H1 (cell line): ENCODE results near the gene KIF1B. TPM values are rescaled to one million over a fixed set of nuclear protein-coding genes. Genes with fewer than 3 reads are reported as not detected.

Source experiments
- CTCF ChIA-PET: fragments of 300-600 bp; sonication (Branson Sonifier 250); formaldehyde crosslinking; loops from one replicate; lab custom pipeline; 2021; ENCODE audit not compliant: partially characterized antibody; lab: Charles Lee
- POLR2A ChIA-PET: fragments of 300-600 bp; sonication (Branson Sonifier 250); formaldehyde crosslinking; loops from one replicate; lab custom pipeline; 2021; ENCODE audit warnings: inconsistent platforms; ENCODE audit not compliant: partially characterized antibody; lab: Charles Lee
- DNase-seq, 2 experiments: peaks; one replicate each; pipeline versions ENCODE4 v3.0.0 to v3.0.0-alpha.2; 2010 to 2022; ENCODE audit warnings: low spot score in 2 of 2, low read depth in 1 of 2, mixed read lengths in 1 of 2
- FAIRE-seq: peaks from 2 replicates; lab custom pipeline; 2011; peaks lifted over from hg19 to GRCh38; lab: Jason Lieb, UNC
- H2AFZ ChIP-seq: 2 replicates; pipeline ENCODE4 v1.8.1; 2012; ENCODE audit warnings: low read length, inconsistent platforms
- H2AK5ac ChIP-seq: 2 replicates; pipeline ENCODE4 v1.6.1; 2013; ENCODE audit warnings: low read depth, low read length
- H2BK120ac ChIP-seq: replicated peaks from 2 replicates; pipeline ENCODE3; 2013; ENCODE audit warnings: low read depth, low read length, inconsistent platforms
- H2BK12ac ChIP-seq: 2 replicates; pipeline ENCODE4 v1.6.1; 2013; ENCODE audit warnings: low read depth, low read length
- H2BK15ac ChIP-seq: 2 replicates; pipeline ENCODE4 v1.6.1; 2013; ENCODE audit warnings: low read length
- H2BK20ac ChIP-seq: 2 replicates; pipeline ENCODE4 v1.6.1; 2013; ENCODE audit warnings: low read length
- H2BK5ac ChIP-seq: 2 replicates; pipeline ENCODE4 v1.6.1; 2013; ENCODE audit warnings: low read depth, low read length
- H3K14ac ChIP-seq: 2 replicates; pipeline ENCODE4 v1.6.1; 2013; ENCODE audit warnings: inconsistent platforms; ENCODE audit not compliant: insufficient read length
- H3K18ac ChIP-seq: 2 replicates; pipeline ENCODE4 v1.6.1; 2013; ENCODE audit warnings: low read length; ENCODE audit errors: extremely low read depth
- H3K23ac ChIP-seq: 2 replicates; pipeline ENCODE4 v1.6.1; 2013; ENCODE audit warnings: inconsistent platforms; ENCODE audit not compliant: insufficient read length
- H3K23me2 ChIP-seq: 2 replicates; pipeline ENCODE4 v1.6.1; 2013; ENCODE audit warnings: low read depth, low read length
- H3K27ac ChIP-seq: 2 replicates; pipeline ENCODE4 v1.6.1; 2011; ENCODE audit warnings: low read depth, low read length, inconsistent platforms
- H3K27me3 ChIP-seq, 4 experiments: replicated peaks in 1 of 4; 1 replicate in 1 of 4; 2 replicates in 3 of 4; pipeline versions ENCODE4 v1.6.1 to v1.8.1; 2011 to 2013; ENCODE audit warnings: low read length in 3 of 4, mild to moderate bottlenecking in 3 of 4, inconsistent platforms in 2 of 4, mixed read lengths in 2 of 4, moderate library complexity in 1 of 4; ENCODE audit not compliant: control insufficient read depth in 3 of 4, insufficient read depth in 3 of 4; ENCODE audit errors: extremely low read depth in 1 of 4
- H3K36me3 ChIP-seq, 4 experiments: 2 replicates each; pipeline versions ENCODE4 v1.6.1 to v1.8.1; 2011 to 2013; ENCODE audit warnings: mild to moderate bottlenecking in 4 of 4, low read length in 3 of 4, moderate library complexity in 2 of 4, control low read depth in 1 of 4, inconsistent platforms in 1 of 4; ENCODE audit not compliant: insufficient read depth in 4 of 4, control insufficient read depth in 2 of 4
- H3K4ac ChIP-seq: replicated peaks from 2 replicates; pipeline ENCODE3; 2013; ENCODE audit warnings: low read length, low read depth, mixed read lengths, inconsistent platforms; ENCODE audit not compliant: insufficient read length
- H3K4me1 ChIP-seq, 4 experiments: replicated peaks in 1 of 4; 1 replicate in 1 of 4; 2 replicates in 3 of 4; pipeline versions ENCODE4 v1.6.1 to v1.8.1; 2011 to 2013; ENCODE audit warnings: low read length in 3 of 4, inconsistent platforms in 2 of 4, mixed read lengths in 1 of 4; ENCODE audit not compliant: insufficient read depth in 4 of 4, control insufficient read depth in 3 of 4
- H3K4me2 ChIP-seq, 2 experiments: 2 replicates each; pipeline versions ENCODE4 v1.6.1 to v1.8.1; 2011 to 2013; ENCODE audit warnings: low read depth in 2 of 2, low read length in 2 of 2, control low read depth in 1 of 2, inconsistent platforms in 1 of 2, mild to moderate bottlenecking in 1 of 2; ENCODE audit not compliant: insufficient read depth in 1 of 2
- H3K4me3 ChIP-seq, 4 experiments: fragments of 200-600, 300-600 bp in 1 of 4; sonication (generic), shearing (Covaris generic), sonication (Bioruptor Twin) in 1 of 4; 2 replicates each; pipeline versions ENCODE4 v1.5.1 to v1.8.1; 2011 to 2016; ENCODE audit warnings: low read length in 4 of 4, low read depth in 3 of 4, control low read depth in 2 of 4, inconsistent platforms in 2 of 4, mild to moderate bottlenecking in 2 of 4, mixed read lengths in 1 of 4, moderate library complexity in 1 of 4; ENCODE audit not compliant: insufficient read depth in 2 of 4; ENCODE audit errors: extremely low read depth in 1 of 4
- H3K56ac ChIP-seq: replicated peaks from 2 replicates; pipeline ENCODE3; 2013; ENCODE audit warnings: low read depth, mild to moderate bottlenecking, mixed read lengths, low read length, inconsistent platforms; ENCODE audit not compliant: insufficient read length
- H3K79me1 ChIP-seq: 2 replicates; pipeline ENCODE4 v1.6.1; 2013; ENCODE audit warnings: low read depth, low read length, control low read depth
- H3K79me2 ChIP-seq, 2 experiments: 2 replicates each; pipeline versions ENCODE4 v1.6.1 to v1.8.1; 2012 to 2013; ENCODE audit warnings: low read length in 2 of 2, mild to moderate bottlenecking in 2 of 2, inconsistent platforms in 1 of 2; ENCODE audit not compliant: insufficient read depth in 2 of 2, control insufficient read depth in 1 of 2
- H3K9ac ChIP-seq, 4 experiments: replicated peaks in 1 of 4; 1 replicate in 1 of 4; 2 replicates in 3 of 4; pipeline versions ENCODE4 v1.6.1 to v1.8.1; 2011 to 2013; ENCODE audit warnings: low read depth in 3 of 4, low read length in 3 of 4, control low read depth in 2 of 4, mild to moderate bottlenecking in 2 of 4, moderate library complexity in 2 of 4, inconsistent platforms in 1 of 4; ENCODE audit errors: extremely low read depth in 1 of 4
- H3K9me3 ChIP-seq, 2 experiments: 2 replicates each; pipeline versions ENCODE4 v1.6.1 to v1.8.1; 2012 to 2013; ENCODE audit warnings: mild to moderate bottlenecking in 2 of 2, moderate library complexity in 2 of 2, control low read depth in 1 of 2, inconsistent platforms in 1 of 2, low read depth in 1 of 2, low read length in 1 of 2, mixed read lengths in 1 of 2; ENCODE audit not compliant: insufficient read depth in 2 of 2
- H4K20me1 ChIP-seq, 2 experiments: replicated peaks in 1 of 2; 2 replicates each; pipeline versions ENCODE3 to v1.8.1; 2011 to 2013; ENCODE audit warnings: inconsistent platforms in 2 of 2, low read length in 2 of 2, mild to moderate bottlenecking in 1 of 2; ENCODE audit not compliant: insufficient read depth in 2 of 2, control insufficient read depth in 1 of 2
- H4K5ac ChIP-seq: 2 replicates; pipeline ENCODE4 v1.6.1; 2013; ENCODE audit warnings: low read length, low read depth, mixed read lengths, inconsistent platforms; ENCODE audit not compliant: insufficient read length
- H4K8ac ChIP-seq: 2 replicates; pipeline ENCODE4 v1.8.0; 2013; ENCODE audit warnings: mild to moderate bottlenecking, moderate library complexity, low read length, inconsistent platforms; ENCODE audit not compliant: insufficient read depth; ENCODE audit errors: extremely low read depth
- H4K91ac ChIP-seq: replicated peaks from 2 replicates; pipeline ENCODE3; 2013; ENCODE audit warnings: low read length, mixed read lengths, inconsistent platforms; ENCODE audit not compliant: insufficient read length
- WGBS, 2 experiments: shearing (Covaris generic) in 1 of 2; methylation state at CpG; one replicate each; pipeline versions ENCODE4 v1.1.6 to v1.1.7; 2013 to 2015; ENCODE audit warnings: low lambda C conversion rate in 2 of 2, mixed read lengths in 2 of 2, inconsistent platforms in 1 of 2, low coverage in 1 of 2, missing lambda C conversion rate in 1 of 2; ENCODE audit not compliant: insufficient replicate concordance in 2 of 2, insufficient coverage in 1 of 2, insufficient read length in 1 of 2; ENCODE audit errors: extremely low coverage in 1 of 2, missing lambda C conversion rate in 1 of 2; 5-methylcytosine and 5-hydroxymethylcytosine counted together
- polyA plus RNA-seq, 7 experiments: library from polyadenylated mRNA; depleted of rRNA in 3 of 7; stranded (reverse) in 5 of 7; unstranded in 2 of 7; fragments of >200 nt in 5 of 7; fragments of 200-250 nt in 2 of 7; gene quantifications; 1 replicate in 5 of 7; 2 replicates in 1 of 7; 4 replicates in 1 of 7; pipeline versions ENCODE4 v1.2.1 to v1.2.3, GENCODE V29; 2011 to 2013; ENCODE audit warnings: missing spikeins in 2 of 7, mixed read lengths in 2 of 7
- total RNA-seq: library from RNA; stranded (reverse); fragmentation: NEBNext Ultra II Directional; extraction: Animal tissue kit (Norgen Biotek cat#: 25700); gene quantifications from 2 replicates; pipeline ENCODE4 v1.2.1, GENCODE V29; 2021

The KIF1B gene
- total and polyA plus RNA-seq, 2 of the 8 experiments (the other 6 are each of a cell fraction or from before 2014, with no cell fraction given) = 39.1 to 74.2 TPM

DNA sequence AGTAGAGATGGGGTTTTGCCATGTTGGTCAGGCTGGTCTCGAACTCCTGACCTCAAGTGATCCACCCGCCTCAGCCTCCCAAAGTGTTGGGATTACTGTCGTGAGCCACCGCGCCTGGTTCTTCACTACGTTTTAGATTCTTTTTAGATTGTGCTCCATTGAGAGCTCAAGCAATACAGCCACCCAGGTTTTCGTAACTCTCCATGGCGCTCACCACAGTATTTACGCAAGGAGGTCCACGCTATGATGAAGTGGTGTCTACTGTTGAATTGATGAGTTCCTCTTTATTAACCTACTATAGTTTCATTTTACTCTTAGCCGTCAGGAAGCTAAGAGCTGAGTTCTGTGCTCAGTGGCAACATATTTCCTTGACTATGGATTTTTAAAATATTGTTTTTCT lies 1.8 kb upstream of the KIF1B start:
- Histone ChIP-seq H3K79me2 (peaks cover 17 to 26% of the 10 kb centered on the region in 2 experiments), H3K23ac (no peak overlapping the region), H3K4me3 (no peak overlapping the region), H2BK5ac (no peak overlapping the region), H2BK120ac (no peak overlapping the region), H3K79me1 (no peaks in the 10 kb centered on the region), H2BK12ac (no peak overlapping the region), H3K4ac (no peak overlapping the region), H3K27ac (no peak overlapping the region), H2AFZ (no peak overlapping the region), H4K5ac (no peak overlapping the region), H4K91ac (no peak overlapping the region), H3K56ac (no peak overlapping the region), H3K4me1 (peaks cover 0 to 4% (median 2%) of the 10 kb centered on the region in 4 experiments; a peak in 4 of 7 replicates), H3K14ac (no peak overlapping the region), H2BK20ac (no peak overlapping the region), H4K8ac (no peak overlapping the region), H4K20me1 (peaks cover 4 to 6% of the 10 kb centered on the region in 2 experiments), H3K18ac (no peak overlapping the region), H3K36me3 (no peaks in the 10 kb centered on the region), H3K9me3 (no peaks in the 10 kb centered on the region), H2AK5ac (no peak overlapping the region), H3K23me2 (peaks cover 15% of the 10 kb centered on the region), H3K27me3 (no peaks in the 10 kb centered on the region), H2BK15ac (no peak overlapping the region), H3K9ac (no peak overlapping the region), H3K4me2 (no peak overlapping the region)
- CTCF ChIA-PET = interaction anchor here (0.5 to 2.4 kb wide), 10 partner anchors 14 to 207 kb away, joined by 3 to 11 read pairs (median 4); no protein-coding TSS in a partner anchor
- WGBS, 2 experiments = 92% methylated on average over 11 of the region's 11 CpGs; no CpG with 5 or more reads in 1 of the 2 experiments
- POLR2A ChIA-PET = interaction anchor here (1.5 to 2.2 kb wide), 4 partner anchors 15 to 191 kb away, joined by 4 to 8 read pairs (median 6); partner anchors contain the start of gene PGD
- DNase-seq (no peak), FAIRE-seq (no peak)
